ENCODE data around the gene HSD17B8. TPM values are rescaled to one million over a fixed set of nuclear protein-coding genes. Genes with fewer than 3 reads are reported as not detected.

The HSD17B8 gene
- total RNA-seq, 1 experiment from 2014 or later: 22.0 TPM

DNA sequence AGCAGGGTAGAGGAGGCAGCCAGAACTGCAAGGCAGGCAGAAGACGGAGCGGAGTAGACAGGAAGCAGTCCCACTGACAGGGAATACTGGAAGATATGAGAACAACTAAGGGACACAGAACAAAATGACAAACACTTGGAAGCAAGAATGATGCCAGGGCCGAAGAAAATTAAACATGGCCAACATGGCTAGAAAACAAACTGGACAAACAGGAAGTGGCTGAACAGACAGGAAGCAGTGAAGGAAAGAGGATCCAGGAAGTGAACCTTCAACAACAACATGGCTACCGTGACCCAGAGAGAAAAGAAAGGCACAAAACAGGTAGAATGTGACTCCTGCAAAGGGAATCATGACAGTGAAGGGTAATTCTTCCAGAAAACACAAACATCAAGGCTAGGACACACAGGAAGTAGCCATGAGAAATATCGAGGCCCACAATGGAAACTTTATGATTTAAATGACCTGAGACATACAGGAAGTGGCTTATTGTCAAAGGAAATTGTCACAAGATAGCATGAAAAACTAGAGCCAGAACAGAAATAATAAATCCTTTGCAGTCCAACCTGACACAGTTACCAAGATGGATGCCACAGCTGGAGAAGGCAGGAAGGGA, 21.3 kb upstream of the HSD17B8 start (continued):
- TF ChIP-seq POLR2AphosphoS5 (IDR thresholded peaks at IDR 0.05; ENCODE audit: low read depth, low read length): no peak
- TF ChIP-seq CTCF (IDR thresholded peaks at IDR 0.05 in 2 of 3, conservative IDR thresholded peaks at IDR 0.05 in 1 of 3; ENCODE audit: borderline replicate concordance in 1 of 3, insufficient read depth in 1 of 3, low read depth in 2 of 3, low read length in 2 of 3): no peak
- TF ChIP-seq JUND (IDR thresholded peaks at IDR 0.05): no peak
- TF ChIP-seq TCF7L2 (IDR thresholded peaks at IDR 0.05; ENCODE audit: borderline replicate concordance, extremely low read depth, insufficient read depth, insufficient read length): no peak
- no peak for TF ChIP-seq EZH2phosphoT487 (IDR thresholded peaks at IDR 0.05; ENCODE audit: borderline replicate concordance)

DNA sequence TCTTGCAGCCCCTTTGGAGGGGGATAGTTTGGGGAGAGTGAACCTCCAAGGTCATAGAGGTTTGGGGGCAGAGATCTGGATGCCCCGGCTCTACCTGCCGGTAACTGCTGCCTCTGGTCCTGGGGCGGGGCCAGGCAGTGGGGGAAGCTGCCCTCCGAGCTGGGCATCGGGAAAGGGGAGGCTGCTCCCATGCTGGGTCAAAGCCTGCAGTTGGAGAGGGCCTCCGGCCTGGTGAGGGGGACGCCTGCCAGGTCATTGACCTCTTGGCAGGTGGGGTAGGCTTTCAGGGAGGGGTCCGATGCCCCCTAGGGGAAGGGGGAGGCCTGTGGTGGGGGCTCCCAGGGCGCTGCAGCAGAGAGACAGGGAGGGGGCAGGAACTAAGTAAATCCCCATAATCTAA, 19.3 kb upstream of the HSD17B8 start:
- H3K9me3 ChIP-seq (ENCODE audit: control insufficient read depth in 1 of 2, insufficient read depth in 1 of 2, low read depth in 1 of 2, low read length in 2 of 2): no peaks in the 10 kb centered on the region
- TF ChIP-seq MAX (IDR thresholded peaks at IDR 0.05) (no peak), RAD21 (IDR thresholded peaks at IDR 0.05; ENCODE audit: low read depth) (no peak), JUND (IDR thresholded peaks at IDR 0.05) (no peak), SRF (IDR thresholded peaks at IDR 0.05; ENCODE audit: low read depth) (no peak), FOSL1 (IDR thresholded peaks at IDR 0.05; ENCODE audit: low read depth) (no peak)
- no peak for ATAC-seq
- no peak overlapping the region for H3K9ac ChIP-seq (ENCODE audit: low read length)
- no peak overlapping the region; the same call in 1 of the 2 replicates for H3K27ac ChIP-seq (ENCODE audit: low read depth, low read length)
- no peaks in the 10 kb centered on the region for H4K20me1 ChIP-seq (ENCODE audit: insufficient read depth)
- H3K4me2 ChIP-seq (ENCODE audit: low read length): no peak overlapping the region
- no peak for DNase-seq (ENCODE audit: low read depth, low spot score)
- no peaks in the 10 kb centered on the region for H3K36me3 ChIP-seq (ENCODE audit: control insufficient read depth in 1 of 2, insufficient read depth in 2 of 2, low read length in 2 of 2)
- no peaks in the 10 kb centered on the region for H3K9me2 ChIP-seq (ENCODE audit: insufficient read depth)
- intact Hi-C loops (cut with micrococcal nuclease): no loop called here
- H3K4me3 ChIP-seq (replicated peaks in 1 of 2; ENCODE audit: low read depth in 1 of 2, low read length in 2 of 2): no peak overlapping the region
- H3K79me2 ChIP-seq (ENCODE audit: insufficient read depth, low read length): no peaks in the 10 kb centered on the region
- no peak overlapping the region for H2AFZ ChIP-seq (ENCODE audit: low read depth, low read length, poor library complexity, severe bottlenecking)
- H3K27me3 ChIP-seq (ENCODE audit: insufficient read depth, low read length): no peaks in the 10 kb centered on the region
- peaks cover 0 to 7% of the 10 kb centered on the region in 2 experiments; a peak in 2 of 4 replicates for H3K4me1 ChIP-seq (ENCODE audit: control insufficient read depth in 1 of 2, insufficient read depth in 2 of 2, low read length in 2 of 2)
- no TSS peak for BruUV-seq (replicated peaks)
- POLR2A ChIA-PET: no interaction called here
- CTCF ChIA-PET: no interaction called here
- RAD21 ChIA-PET (ENCODE audit: low non-redundant PET in 1 of 2, low total read pairs in 2 of 2, uncharacterized antibody in 2 of 2, unreplicated experiment in 2 of 2): no interaction called here

Measured in HCT116 (cell line).